Activated effector memory CD4-positive, alpha-beta T cell treated with anti-CD3 and anti-CD28 coated beads, Interleukin-2, amount 50 U/mL, for 16 hours (primary cell): ENCODE results near the gene ZNF804A.

ENCODE experiments used
- DNase-seq: peaks from one replicate; pipeline ENCODE4 v3.0.0-alpha.2; 2020

The ZNF804A gene

GRCh38 chr2:184956856-184957255, 358.5 kb downstream of the ZNF804A start:
- DNase-seq = no peak

DNA sequence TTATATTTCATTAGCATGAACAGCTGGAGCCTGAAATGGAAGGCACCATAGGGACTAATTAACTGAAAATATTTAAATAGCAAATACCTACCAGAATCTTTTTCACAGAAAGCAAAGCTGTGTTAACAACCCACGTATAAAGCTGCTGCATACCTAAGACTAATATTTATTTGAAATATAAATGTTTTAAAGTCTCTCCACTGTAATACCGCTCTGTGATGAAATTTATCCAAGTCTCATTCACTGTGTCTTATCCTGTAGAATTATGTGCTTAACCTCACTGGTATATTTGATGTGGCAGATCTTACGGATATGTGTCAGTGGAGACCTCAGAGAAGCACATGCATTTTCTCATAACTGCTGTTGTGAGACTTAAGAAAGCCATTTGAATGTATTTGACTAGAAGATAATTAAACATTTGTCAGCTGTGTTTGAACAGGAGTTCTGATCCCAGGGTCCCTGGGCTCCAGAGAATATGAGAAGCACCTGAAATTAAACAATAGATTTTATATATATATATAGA, 373.3 kb downstream of the ZNF804A start:
- no peak for DNase-seq
